Measurements from ENCODE around the gene LRRIQ1.

DNA sequence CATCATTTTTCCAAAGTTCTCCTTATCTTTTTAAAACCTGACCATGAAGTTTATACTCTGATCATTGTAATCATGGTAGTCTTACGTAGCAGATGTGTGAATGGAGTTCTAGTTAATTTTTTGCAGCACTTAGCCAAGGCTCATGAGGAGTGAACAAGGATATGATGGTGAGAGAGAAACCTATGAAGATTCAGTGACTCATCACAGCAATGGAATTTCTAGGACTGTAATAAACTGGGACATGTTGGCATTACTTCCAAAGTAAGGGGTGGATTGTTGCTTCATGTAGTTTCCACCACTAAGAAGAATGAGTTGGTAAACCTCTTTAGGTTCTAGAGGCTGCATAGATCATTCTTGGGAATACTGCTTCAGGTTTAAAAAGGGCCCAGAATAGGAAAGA is 102.7 kb downstream of the LRRIQ1 start:
- TF ChIP-seq, protein P1, sequence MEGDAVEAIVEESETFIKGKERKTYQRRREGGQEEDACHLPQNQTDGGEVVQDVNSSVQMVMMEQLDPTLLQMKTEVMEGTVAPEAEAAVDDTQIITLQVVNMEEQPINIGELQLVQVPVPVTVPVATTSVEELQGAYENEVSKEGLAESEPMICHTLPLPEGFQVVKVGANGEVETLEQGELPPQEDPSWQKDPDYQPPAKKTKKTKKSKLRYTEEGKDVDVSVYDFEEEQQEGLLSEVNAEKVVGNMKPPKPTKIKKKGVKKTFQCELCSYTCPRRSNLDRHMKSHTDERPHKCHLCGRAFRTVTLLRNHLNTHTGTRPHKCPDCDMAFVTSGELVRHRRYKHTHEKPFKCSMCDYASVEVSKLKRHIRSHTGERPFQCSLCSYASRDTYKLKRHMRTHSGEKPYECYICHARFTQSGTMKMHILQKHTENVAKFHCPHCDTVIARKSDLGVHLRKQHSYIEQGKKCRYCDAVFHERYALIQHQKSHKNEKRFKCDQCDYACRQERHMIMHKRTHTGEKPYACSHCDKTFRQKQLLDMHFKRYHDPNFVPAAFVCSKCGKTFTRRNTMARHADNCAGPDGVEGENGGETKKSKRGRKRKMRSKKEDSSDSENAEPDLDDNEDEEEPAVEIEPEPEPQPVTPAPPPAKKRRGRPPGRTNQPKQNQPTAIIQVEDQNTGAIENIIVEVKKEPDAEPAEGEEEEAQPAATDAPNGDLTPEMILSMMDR (IDR thresholded peaks at IDR 0.05) = no peak
- no peak for TF ChIP-seq POLR2A (IDR thresholded peaks at IDR 0.05)
